IPS DF 6.9 (cell line): ENCODE results near the gene NHSL2.
A peak's percentile ranks its signal among the peaks of the same experiment; 100 is the strongest.
"Not testable (repeated sequence)": the region's sequence is repeated elsewhere in the genome, so short reads cannot be mapped to it uniquely, and the experiment has no call there.

Source experiments
- DNase-seq: peaks from one replicate; pipeline ENCODE4 v3.0.0-alpha.2; 2013; ENCODE audit warnings: low read depth, low spot score
- H3K27ac ChIP-seq: one replicate; pipeline ENCODE4 v1.5.1; 2013; ENCODE audit warnings: low read length, control low read depth
- H3K27me3 ChIP-seq: 2 replicates; pipeline ENCODE4 v1.6.1; 2013; ENCODE audit warnings: mild to moderate bottlenecking, low read length; ENCODE audit not compliant: control insufficient read depth, insufficient read depth
- H3K36me3 ChIP-seq: 2 replicates; pipeline ENCODE4 v1.6.1; 2013; ENCODE audit warnings: low read length; ENCODE audit not compliant: control insufficient read depth, insufficient read depth
- H3K4me1 ChIP-seq: 2 replicates; pipeline ENCODE4 v1.6.1; 2013; ENCODE audit warnings: low read length; ENCODE audit not compliant: control insufficient read depth, insufficient read depth
- H3K4me3 ChIP-seq: 2 replicates; pipeline ENCODE4 v1.5.1; 2013; ENCODE audit warnings: mild to moderate bottlenecking, low read length
- H3K9me3 ChIP-seq: 2 replicates; pipeline ENCODE4 v1.6.1; 2013; ENCODE audit warnings: low read length, inconsistent platforms; ENCODE audit not compliant: control insufficient read depth, insufficient read depth
- WGBS: extraction: QIAGEN DNeasy Blood & Tissue Kit; methylation state at CpG from one replicate; pipeline ENCODE4 v1.1.7; 2013; ENCODE audit warnings: mixed read lengths, missing lambda C conversion rate; ENCODE audit not compliant: insufficient read length, insufficient coverage; 5-methylcytosine and 5-hydroxymethylcytosine counted together

Gene NHSL2

DNA sequence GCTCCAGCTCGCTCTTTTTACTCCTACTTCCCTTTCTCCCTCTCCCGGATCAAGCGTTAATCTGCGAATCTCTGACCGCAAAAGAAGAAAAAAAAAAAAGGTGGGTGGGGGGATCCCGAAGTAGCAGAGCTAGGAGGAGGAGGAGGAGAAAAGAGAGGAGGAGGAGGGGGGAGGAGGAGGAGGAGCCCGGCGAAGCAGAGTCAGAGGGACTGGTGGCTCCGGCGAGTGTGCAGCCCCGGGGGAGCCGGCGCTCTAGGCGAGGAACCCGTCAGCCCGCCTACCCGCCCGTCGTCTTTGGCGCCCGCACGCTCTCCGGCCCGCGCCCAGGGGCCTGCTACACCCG, at the start of gene NHSL2:
NHSL2 (plus strand) TSS at position 203 of the 343 bp plus-strand sequence.
- H3K9me3 ChIP-seq = no peaks in the 10 kb centered on the region
- H3K4me3 ChIP-seq = peak within 1 kb of the TSS; percentile 90
- peaks cover 2% of the 10 kb centered on the region; the same call in 1 of the 2 replicates for H3K36me3 ChIP-seq
- WGBS = no CpG with 5 or more reads among the region's 26 CpGs
- H3K27me3 ChIP-seq = no peaks in the 10 kb centered on the region
- peaks cover 3% of the 10 kb centered on the region for H3K4me1 ChIP-seq
- H3K27ac ChIP-seq = no peak within 1 kb of the TSS
- no peak for DNase-seq

DNA sequence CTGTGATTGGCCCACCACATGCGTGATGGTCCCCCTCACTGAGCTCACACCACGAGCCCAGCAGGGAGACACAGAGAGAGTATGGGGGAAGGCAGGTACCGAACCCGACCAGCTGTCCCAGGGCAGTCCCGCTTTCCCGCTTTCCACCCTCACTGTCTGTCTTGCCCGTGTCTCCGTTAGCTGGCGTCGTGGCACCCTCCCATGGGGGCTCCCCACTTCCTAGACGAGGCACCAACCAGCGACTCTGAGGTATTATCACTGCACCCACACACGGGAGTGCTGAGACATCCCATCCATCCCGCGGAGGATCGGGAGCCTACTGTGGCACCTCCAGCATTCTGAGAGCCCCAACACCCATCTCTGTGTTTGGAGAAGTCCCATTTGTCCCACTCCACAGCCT, 43.0 kb upstream of the NHSL2 start:
- Histone ChIP-seq H3K27ac (no peak overlapping the region), H3K4me1 (no peaks in the 10 kb centered on the region), H3K36me3 (no peaks in the 10 kb centered on the region), H3K9me3 (no peaks in the 10 kb centered on the region), H3K27me3 (no peaks in the 10 kb centered on the region), H3K4me3 (no peak overlapping the region)
- no CpG with 5 or more reads among the region's 16 CpGs for WGBS
- no peak for DNase-seq

DNA sequence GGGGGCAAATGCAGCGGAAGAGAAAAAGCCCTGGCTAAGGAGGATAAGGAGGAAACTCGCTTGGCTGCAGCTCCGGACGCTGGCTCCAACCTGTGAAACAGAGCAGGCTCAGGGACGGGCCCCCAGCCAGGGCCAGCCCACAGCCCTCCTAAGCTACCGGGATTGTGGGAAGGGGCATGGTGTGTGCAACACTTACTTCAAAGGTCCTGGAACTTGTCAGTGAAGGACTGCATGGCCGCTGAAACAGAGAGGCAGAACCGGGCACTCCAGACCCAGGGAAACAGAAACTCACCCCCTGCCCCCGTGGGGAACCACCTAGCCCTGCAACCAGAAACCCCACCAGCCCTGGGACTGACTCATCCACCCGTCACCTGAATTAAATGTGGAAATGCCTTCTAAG, 41.1 kb upstream of the NHSL2 start:
- not testable (repeated sequence) for H3K4me1 ChIP-seq, H3K27ac ChIP-seq, H3K27me3 ChIP-seq, H3K4me3 ChIP-seq, H3K9me3 ChIP-seq, DNase-seq, H3K36me3 ChIP-seq
- no CpG with 5 or more reads among the region's 10 CpGs for whole genome bisulfite sequencing

DNA sequence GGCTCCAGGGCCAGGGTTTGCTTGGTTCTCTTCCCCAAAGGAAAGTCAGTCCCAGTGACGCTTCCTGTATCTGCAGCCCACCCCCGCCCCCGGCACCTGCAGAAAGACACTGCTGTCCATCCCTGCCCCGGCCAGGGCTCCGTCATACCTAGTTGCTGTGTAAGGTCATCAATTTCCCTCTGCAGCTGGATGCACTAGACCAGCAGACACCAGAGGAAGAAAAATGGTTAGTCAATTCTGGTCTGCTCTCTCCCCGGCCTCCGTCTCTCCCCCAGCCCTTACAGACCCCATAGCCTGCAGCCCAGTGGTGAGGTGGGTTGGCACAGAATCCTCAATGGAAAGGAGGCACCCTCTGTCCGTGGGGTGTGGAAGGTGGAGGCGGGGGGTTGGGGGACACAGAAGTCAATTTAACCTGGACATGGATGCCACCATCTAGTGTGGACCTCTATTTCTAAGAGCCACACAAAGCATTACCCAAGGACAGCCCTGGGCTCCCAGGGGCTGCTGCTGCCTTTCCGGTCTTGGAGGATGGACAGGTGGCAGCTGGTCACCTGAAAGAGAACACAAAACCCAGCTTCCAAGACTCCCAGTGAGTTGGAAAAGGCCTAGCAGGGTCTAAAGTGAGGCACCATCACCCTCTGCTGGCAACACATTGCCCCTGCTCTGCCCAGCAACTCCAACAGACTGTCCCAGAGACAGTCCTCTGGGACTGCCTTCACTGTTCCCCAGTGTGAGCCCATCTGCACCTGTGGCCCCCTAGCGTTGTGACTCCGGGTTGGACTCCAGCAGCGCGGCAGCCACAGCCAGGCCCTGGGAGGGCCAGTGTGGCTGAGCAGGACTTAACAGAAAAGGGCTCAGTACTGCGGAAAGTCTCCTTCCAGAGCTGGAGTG, 40.2 kb upstream of the NHSL2 start:
- Histone ChIP-seq H3K4me1 (no peaks in the 10 kb centered on the region), H3K36me3 (no peaks in the 10 kb centered on the region), H3K27ac (no peak overlapping the region), H3K27me3 (no peaks in the 10 kb centered on the region), H3K9me3 (no peaks in the 10 kb centered on the region), H3K4me3 (no peak overlapping the region)
- no CpG with 5 or more reads among the region's 15 CpGs for whole genome bisulfite sequencing
- DNase-seq = peak; percentile 13

DNA sequence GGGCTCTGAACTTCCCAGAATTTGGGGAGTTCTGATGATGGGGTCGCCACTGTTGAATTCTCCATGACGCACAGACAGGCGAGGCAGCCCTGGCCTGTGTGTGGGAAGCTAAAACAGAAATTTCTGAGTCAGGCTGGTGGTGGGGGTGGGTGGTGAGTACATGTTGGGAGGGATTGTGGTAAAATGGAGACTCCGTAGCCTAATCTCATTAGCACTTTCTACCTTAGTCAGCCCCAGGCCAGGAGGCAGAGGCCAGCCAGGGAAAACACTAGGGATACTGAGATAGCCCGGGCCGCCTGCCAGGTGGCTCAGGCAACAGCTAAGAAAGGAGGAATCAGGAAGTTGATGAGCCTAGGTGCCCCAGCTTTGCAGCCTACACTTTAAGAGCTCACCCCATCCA, 39.3 kb upstream of the NHSL2 start:
- no peak overlapping the region for H3K27ac ChIP-seq
- no peaks in the 10 kb centered on the region for H3K36me3 ChIP-seq
- no peaks in the 10 kb centered on the region for H3K27me3 ChIP-seq
- H3K4me3 ChIP-seq = no peak overlapping the region
- no peak for DNase-seq
- no peaks in the 10 kb centered on the region for H3K4me1 ChIP-seq
- no CpG with 5 or more reads among the region's 6 CpGs for WGBS
- no peaks in the 10 kb centered on the region for H3K9me3 ChIP-seq

DNA sequence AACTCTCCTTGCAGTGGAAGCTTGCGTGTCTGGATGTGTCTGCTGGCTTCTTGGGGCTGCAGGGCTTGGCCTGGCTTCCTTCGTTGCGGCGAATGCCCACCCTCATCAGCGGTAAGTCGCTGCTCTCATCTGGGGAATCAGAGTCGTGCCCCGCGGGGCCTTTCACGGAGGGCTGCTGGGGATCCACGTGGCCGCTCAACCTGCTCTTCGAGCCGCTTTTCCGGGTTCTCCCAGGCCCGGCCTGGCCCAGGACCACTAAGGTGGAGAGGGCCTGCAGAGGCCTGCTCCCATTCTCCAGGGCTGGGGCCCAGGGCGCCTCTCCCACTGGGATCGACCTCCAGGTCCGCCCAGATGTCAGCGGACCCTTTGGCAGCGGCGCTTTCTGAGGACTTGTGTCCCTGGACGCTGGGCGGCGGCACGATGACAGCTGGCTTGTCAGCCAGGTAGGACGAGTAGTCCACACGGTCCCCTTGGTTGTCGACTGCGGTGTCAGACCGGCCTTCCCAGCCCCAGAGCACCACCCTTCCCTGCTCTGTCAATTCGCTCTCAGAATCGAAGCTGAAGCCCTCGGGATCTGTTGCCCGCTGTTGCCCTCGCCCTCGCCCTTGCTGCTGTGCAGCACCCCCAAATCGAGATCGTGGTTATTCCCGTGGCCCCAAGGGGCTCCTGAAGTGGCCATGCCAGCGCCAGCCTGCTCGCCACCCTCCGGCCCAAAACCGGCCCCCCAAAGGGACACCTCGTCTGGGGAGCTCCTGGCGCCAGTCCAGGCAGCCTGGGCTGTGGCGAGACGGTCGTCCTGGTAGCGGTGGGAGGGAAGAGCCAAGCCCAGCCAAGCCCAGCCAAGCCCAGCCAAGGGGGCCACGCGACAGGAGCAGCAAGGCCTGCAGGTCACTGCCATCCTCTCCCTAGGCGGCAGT, 37.8 kb upstream of the NHSL2 start:
- Histone ChIP-seq H3K27me3 (no peaks in the 10 kb centered on the region), H3K36me3 (no peaks in the 10 kb centered on the region), H3K27ac (no peak overlapping the region), H3K9me3 (no peaks in the 10 kb centered on the region), H3K4me3 (no peak overlapping the region), H3K4me1 (no peaks in the 10 kb centered on the region)
- no CpG with 5 or more reads among the region's 53 CpGs for WGBS
- DNase-seq = no peak

DNA sequence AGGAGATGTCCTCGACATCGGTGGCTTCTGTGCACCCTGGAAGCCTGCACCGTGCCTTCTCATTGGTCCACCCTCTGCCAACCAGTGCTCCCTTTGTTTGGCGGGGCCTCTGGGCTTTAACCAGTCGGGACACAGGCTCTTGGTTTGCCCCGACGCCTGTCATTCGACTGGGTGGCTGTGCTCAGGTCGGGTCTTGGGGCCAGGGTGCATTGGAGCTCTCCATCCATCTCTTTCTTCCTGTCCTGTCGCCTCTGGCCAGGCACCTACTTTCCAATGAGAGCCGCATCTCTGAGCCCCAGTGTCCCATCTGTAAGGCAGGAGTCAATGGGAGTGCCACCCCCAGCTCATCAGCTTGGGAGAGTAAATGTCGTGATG, 37.2 kb upstream of the NHSL2 start:
- no peaks in the 10 kb centered on the region for H3K36me3 ChIP-seq
- no peaks in the 10 kb centered on the region for H3K9me3 ChIP-seq
- H3K4me1 ChIP-seq = no peaks in the 10 kb centered on the region
- no peak overlapping the region for H3K27ac ChIP-seq
- H3K4me3 ChIP-seq = no peak overlapping the region
- no peak for DNase-seq
- H3K27me3 ChIP-seq = no peaks in the 10 kb centered on the region
- WGBS = no CpG with 5 or more reads among the region's 12 CpGs

DNA sequence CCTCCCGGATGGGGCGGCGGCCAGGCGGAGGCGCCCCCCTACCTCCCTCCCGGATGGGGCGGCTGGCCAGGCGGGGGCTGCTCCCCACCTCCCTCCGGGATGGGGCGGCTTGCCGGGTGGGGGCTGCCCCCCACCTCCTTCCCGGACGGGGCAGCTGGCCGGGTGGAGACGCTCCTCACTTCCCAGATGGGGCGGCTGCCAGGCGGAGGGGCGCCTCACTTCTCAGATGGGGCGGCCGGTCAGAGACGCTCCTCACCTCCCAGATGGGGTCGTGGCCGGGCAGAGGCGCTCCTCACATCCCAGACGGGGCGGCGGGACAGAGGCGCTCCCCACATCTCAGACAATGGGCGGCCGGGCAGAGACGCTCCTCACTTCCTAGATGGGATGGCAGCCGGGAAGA, 33.8 kb upstream of the NHSL2 start:
- WGBS = no CpG with 5 or more reads among the region's 32 CpGs
- not testable (repeated sequence) for H3K4me1 ChIP-seq, H3K9me3 ChIP-seq, H3K4me3 ChIP-seq, H3K27ac ChIP-seq, H3K27me3 ChIP-seq, DNase-seq, H3K36me3 ChIP-seq

DNA sequence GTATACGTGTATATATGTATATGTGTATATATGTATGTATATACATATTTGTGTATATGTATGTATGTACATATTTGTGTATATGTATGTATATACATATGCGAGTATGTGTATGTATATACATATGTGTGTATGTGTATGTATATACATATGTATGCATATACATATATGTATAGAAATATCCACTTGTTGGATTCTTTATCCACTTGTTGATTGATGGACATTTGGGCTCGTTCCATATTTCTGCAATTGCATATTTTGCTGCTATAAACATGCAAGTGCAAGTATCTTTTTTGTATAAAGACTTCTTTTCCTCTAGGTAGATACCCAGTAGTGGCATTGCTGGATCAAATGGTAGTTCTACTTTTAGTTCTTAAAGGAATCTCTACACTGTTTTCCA, 25.5 kb upstream of the NHSL2 start:
- H3K27me3 ChIP-seq = no peaks in the 10 kb centered on the region
- H3K9me3 ChIP-seq = no peaks in the 10 kb centered on the region
- 83% methylated on average over 1 of the region's 3 CpGs for WGBS
- no peak overlapping the region for H3K4me3 ChIP-seq
- H3K4me1 ChIP-seq = no peaks in the 10 kb centered on the region
- no peaks in the 10 kb centered on the region for H3K36me3 ChIP-seq
- no peak overlapping the region for H3K27ac ChIP-seq
- DNase-seq = no peak

DNA sequence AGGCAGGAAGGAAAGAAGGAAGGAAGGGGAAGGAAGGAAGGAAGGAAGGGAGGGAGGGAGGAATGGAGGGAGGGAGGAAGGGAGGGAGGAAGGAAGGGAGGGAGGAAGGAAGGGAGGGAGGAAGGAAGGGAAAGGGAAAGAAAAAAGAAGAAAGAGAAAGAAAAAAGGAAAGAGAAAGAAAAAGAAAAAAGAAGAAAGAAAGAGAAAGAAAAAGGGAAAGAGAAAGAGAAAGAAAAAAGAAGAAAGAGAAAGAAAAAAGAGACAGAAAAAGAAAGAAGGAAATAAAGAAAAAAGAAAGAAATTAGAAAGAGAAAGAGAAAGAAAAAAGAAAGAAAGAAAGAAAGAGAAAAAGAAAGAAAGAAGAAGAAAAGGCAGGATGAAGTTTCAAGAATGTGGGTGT, 15.0 kb upstream of the NHSL2 start:
- H3K4me1 ChIP-seq = no peaks in the 10 kb centered on the region
- no peaks in the 10 kb centered on the region for H3K36me3 ChIP-seq
- no peak overlapping the region for H3K4me3 ChIP-seq
- H3K27ac ChIP-seq = no peak overlapping the region
- H3K27me3 ChIP-seq = no peaks in the 10 kb centered on the region
- DNase-seq = no peak
- H3K9me3 ChIP-seq = no peaks in the 10 kb centered on the region
